BJ (cell line): Measurements from ENCODE around the gene MAP3K9. TPM values are rescaled to one million over a fixed set of nuclear protein-coding genes. Genes with fewer than 3 reads are reported as not detected.

Source experiments
- CTCF ChIA-PET: fragments of 350-600 bp; formaldehyde crosslinking; extraction: SDS; loops from one replicate; lab custom pipeline; 2021; ENCODE audit warnings: antibody characterized with exemption, inconsistent platforms; lab: Yijun Ruan, JAX
- POLR2A ChIA-PET: fragments of 300-600 bp; sonication (Branson Sonifier 250); formaldehyde crosslinking; extraction: SDS; loops from one replicate; lab custom pipeline; 2021; ENCODE audit warnings: antibody characterized with exemption; lab: Charles Lee
- DNase-seq: peaks from one replicate; pipeline ENCODE4 v3.0.0-alpha.2; 2011; ENCODE audit warnings: low read depth
- H3K27me3 ChIP-seq: 2 replicates; pipeline ENCODE4 v1.6.0; 2011; ENCODE audit warnings: low read length; ENCODE audit not compliant: control insufficient read depth, insufficient read depth
- H3K36me3 ChIP-seq: 2 replicates; pipeline ENCODE4 v1.5.1; 2011; ENCODE audit warnings: low read length; ENCODE audit not compliant: control insufficient read depth, insufficient read depth
- H3K4me3 ChIP-seq: 2 replicates; pipeline ENCODE4 v1.5.1; 2011; ENCODE audit warnings: low read depth, mild to moderate bottlenecking, control low read depth, low read length
- polyA plus RNA-seq: library from polyadenylated mRNA; depleted of rRNA; stranded (reverse); fragments of >200 nt; gene quantifications from 2 replicates; pipeline ENCODE4 v1.2.3, GENCODE V29; 2011; rRNA removed
- TF ChIP-seq, protein P1 (sequence below): IDR thresholded peaks from 2 replicates; pipeline ENCODE4 v1.5.1; 2011; ENCODE audit warnings: low read depth, mild to moderate bottlenecking, control low read depth, inconsistent platforms, low read length, moderate library complexity; ENCODE audit not compliant: insufficient read depth

MAP3K9 gene
- polyA plus RNA-seq, 1 experiment = 0.45 TPM

- H3K27me3 ChIP-seq = no peaks in the 10 kb centered on the region; the same call in 1 of the 2 replicates
- CTCF ChIA-PET = no interaction called here
- no peaks in the 10 kb centered on the region for H3K36me3 ChIP-seq
- no peak overlapping the region for H3K4me3 ChIP-seq
- no peak for DNase-seq
- POLR2A ChIA-PET = no interaction called here
- TF ChIP-seq, protein P1, sequence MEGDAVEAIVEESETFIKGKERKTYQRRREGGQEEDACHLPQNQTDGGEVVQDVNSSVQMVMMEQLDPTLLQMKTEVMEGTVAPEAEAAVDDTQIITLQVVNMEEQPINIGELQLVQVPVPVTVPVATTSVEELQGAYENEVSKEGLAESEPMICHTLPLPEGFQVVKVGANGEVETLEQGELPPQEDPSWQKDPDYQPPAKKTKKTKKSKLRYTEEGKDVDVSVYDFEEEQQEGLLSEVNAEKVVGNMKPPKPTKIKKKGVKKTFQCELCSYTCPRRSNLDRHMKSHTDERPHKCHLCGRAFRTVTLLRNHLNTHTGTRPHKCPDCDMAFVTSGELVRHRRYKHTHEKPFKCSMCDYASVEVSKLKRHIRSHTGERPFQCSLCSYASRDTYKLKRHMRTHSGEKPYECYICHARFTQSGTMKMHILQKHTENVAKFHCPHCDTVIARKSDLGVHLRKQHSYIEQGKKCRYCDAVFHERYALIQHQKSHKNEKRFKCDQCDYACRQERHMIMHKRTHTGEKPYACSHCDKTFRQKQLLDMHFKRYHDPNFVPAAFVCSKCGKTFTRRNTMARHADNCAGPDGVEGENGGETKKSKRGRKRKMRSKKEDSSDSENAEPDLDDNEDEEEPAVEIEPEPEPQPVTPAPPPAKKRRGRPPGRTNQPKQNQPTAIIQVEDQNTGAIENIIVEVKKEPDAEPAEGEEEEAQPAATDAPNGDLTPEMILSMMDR = no peak
These were observed 132.0 kb downstream of the MAP3K9 start for GRCh38 chr14:70677341-70677740.

Other genes with a start within 250 kb of the MAP3K9 start
- 15.4 and 27.6 TPM in 2 replicates for gene MED6, start 208.9 kb downstream of the MAP3K9 start, polyA plus RNA-seq
- 0.25 and 0.32 TPM in 2 replicates for gene TTC9, start 167.6 kb downstream of the MAP3K9 start, polyA plus RNA-seq
- gene PCNX1, start 97.9 kb upstream of the MAP3K9 start, polyA plus RNA-seq = 33.2 and 47.8 TPM in 2 replicates